Stimulated activated CD4-positive, alpha-beta T cell treated with anti-CD3 and anti-CD28 coated beads, TNF-alpha, amount 100 ng/mL, for 1 hour (primary cell): Measurements from ENCODE around the gene FAF2.
"Not testable (repeated sequence)": the region's sequence is repeated elsewhere in the genome, so short reads cannot be mapped to it uniquely, and the experiment has no call there.

Experiments
- DNase-seq, 3 donors: peaks; one replicate each; pipeline ENCODE4 v3.0.0-alpha.2; 2020; ENCODE audit warnings: low read depth in 3 of 3, low spot score in 1 of 3

Gene FAF2

GRCh38 chr5:176454724-176455394, 6.7 kb downstream of the FAF2 start:
- DNase-seq: no peak

GRCh38 chr5:176458904-176459561, 10.8 kb downstream of the FAF2 start:
- no peak for DNase-seq

GRCh38 chr5:176461349-176461748, 13.2 kb downstream of the FAF2 start:
- no peak for DNase-seq

GRCh38 chr5:176463113-176463764, 15.1 kb downstream of the FAF2 start:
- DNase-seq: no peak

- DNase-seq: no peak
Measured at GRCh38 chr5:176466245-176466871, 18.2 kb downstream of the FAF2 start.

GRCh38 chr5:176469296-176469695, 21.1 kb downstream of the FAF2 start:
- no peak for DNase-seq

GRCh38 chr5:176470539-176470938, 22.4 kb downstream of the FAF2 start:
- DNase-seq: no peak

- no peak for DNase-seq
Measured at GRCh38 chr5:176471098-176471497, 22.9 kb downstream of the FAF2 start.

- no peak for DNase-seq
Measured at GRCh38 chr5:176473335-176474006, 25.3 kb downstream of the FAF2 start.

GRCh38 chr5:176474476-176474875, 26.3 kb downstream of the FAF2 start:
- no peak for DNase-seq

GRCh38 chr5:176481711-176482110, 33.5 kb downstream of the FAF2 start:
- DNase-seq: no peak

GRCh38 chr5:176485176-176485575, 37.0 kb downstream of the FAF2 start:
- DNase-seq: no peak

- no peak for DNase-seq
Measured at GRCh38 chr5:176486189-176486757, 38.1 kb downstream of the FAF2 start.

GRCh38 chr5:176487160-176487559, 39.0 kb downstream of the FAF2 start:
- DNase-seq: not testable (repeated sequence)

GRCh38 chr5:176489077-176489476, 40.9 kb downstream of the FAF2 start:
- DNase-seq: no peak

GRCh38 chr5:176490301-176490700, 42.1 kb downstream of the FAF2 start:
- no peak for DNase-seq

- DNase-seq: no peak
Measured at GRCh38 chr5:176491101-176491502, 42.9 kb downstream of the FAF2 start.

- no peak for DNase-seq
Measured at GRCh38 chr5:176491901-176492300, 43.7 kb downstream of the FAF2 start.

GRCh38 chr5:176492431-176492830, 44.2 kb downstream of the FAF2 start:
- DNase-seq: no peak

GRCh38 chr5:176497852-176498251, 49.7 kb downstream of the FAF2 start:
- DNase-seq: no peak

GRCh38 chr5:176499273-176499672, 51.1 kb downstream of the FAF2 start:
- DNase-seq: no peak
